ENCODE data around the gene KLK7. TPM values are rescaled to one million over a fixed set of nuclear protein-coding genes. Genes with fewer than 3 reads are reported as not detected.
"Not testable (repeated sequence)": the region's sequence is repeated elsewhere in the genome, so short reads cannot be mapped to it uniquely, and the experiment has no call there.

The KLK7 gene
- total RNA-seq, 1 experiment from 2014 or later: not detected

DNA sequence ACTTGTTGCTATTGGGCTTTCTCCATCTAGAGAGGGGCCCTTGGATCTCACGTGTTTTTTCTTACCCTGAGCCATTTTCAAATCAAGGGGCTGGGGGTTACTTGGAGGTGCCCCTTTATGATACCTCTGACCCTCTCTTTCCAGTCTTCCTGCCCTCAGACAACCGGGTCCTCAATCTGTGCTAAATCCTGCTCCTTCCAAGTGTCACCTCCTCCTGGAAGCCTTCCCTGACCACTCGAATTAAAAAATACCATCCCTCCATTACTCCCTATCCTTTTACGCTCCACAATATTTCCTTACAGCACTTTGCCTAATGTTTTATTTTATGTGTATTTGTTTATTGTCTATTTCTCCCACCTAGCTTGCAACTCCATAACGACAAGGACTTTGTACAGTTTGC, 14.3 kb upstream of the KLK7 start:
- ChIA-PET POLR2A (no interaction called here), CTCF (interaction anchor here (0.6 kb wide), 1 partner anchor 617 kb away, joined by 4 read pairs; no protein-coding TSS in a partner anchor)
- no peak for DNase-seq (ENCODE audit: unreplicated experiment)

GRCh38 chr19:50994129-50994528, 10.4 kb upstream of the KLK7 start:
- POLR2A ChIA-PET: interaction anchor here (1.6 kb wide), 1 partner anchor 23 kb away, joined by 4 read pairs; no protein-coding TSS in a partner anchor
- Mint-ChIP-seq H3K9me3 (ENCODE audit: unreplicated experiment) (peaks cover 19% of the 10 kb centered on the region), H3K36me3 (ENCODE audit: insufficient read depth, unreplicated experiment) (no peaks in the 10 kb centered on the region), H3K4me3 (ENCODE audit: unreplicated experiment) (no peak overlapping the region), H3K27me3 (ENCODE audit: insufficient read depth, unreplicated experiment) (peaks cover 26% of the 10 kb centered on the region), H3K27ac (ENCODE audit: low read depth, unreplicated experiment) (no peak overlapping the region), H3K4me1 (ENCODE audit: insufficient read depth, unreplicated experiment) (no peaks in the 10 kb centered on the region)
- CTCF ChIA-PET: interaction anchor here (2.1 kb wide), 1 partner anchor 28 kb away, joined by 6 read pairs; no protein-coding TSS in a partner anchor
- BruUV-seq (replicated peaks): no TSS peak
- intact Hi-C loops (cut with micrococcal nuclease): no loop called here
- no peak for TF ChIP-seq CTCF (IDR thresholded peaks at IDR 0.05; ENCODE audit: unreplicated experiment)
- no peak for DNase-seq (ENCODE audit: unreplicated experiment)

More for the DNA sequence above, 14.3 kb upstream of the KLK7 start:
- no peak overlapping the region for H3K4me3 Mint-ChIP-seq (ENCODE audit: unreplicated experiment)
- H3K4me1 Mint-ChIP-seq (ENCODE audit: insufficient read depth, unreplicated experiment): no peaks in the 10 kb centered on the region
- no peak overlapping the region for H3K27ac Mint-ChIP-seq (ENCODE audit: low read depth, unreplicated experiment)
- intact Hi-C loops (cut with micrococcal nuclease): no loop called here
- peaks cover 6% of the 10 kb centered on the region for H3K9me3 Mint-ChIP-seq (ENCODE audit: unreplicated experiment)
- H3K27me3 Mint-ChIP-seq (ENCODE audit: insufficient read depth, unreplicated experiment): peaks cover 11% of the 10 kb centered on the region
- H3K36me3 Mint-ChIP-seq (ENCODE audit: insufficient read depth, unreplicated experiment): peaks cover 6% of the 10 kb centered on the region
- no TSS peak for BruUV-seq (replicated peaks)
- TF ChIP-seq CTCF (IDR thresholded peaks at IDR 0.05; ENCODE audit: unreplicated experiment): no peak

DNA sequence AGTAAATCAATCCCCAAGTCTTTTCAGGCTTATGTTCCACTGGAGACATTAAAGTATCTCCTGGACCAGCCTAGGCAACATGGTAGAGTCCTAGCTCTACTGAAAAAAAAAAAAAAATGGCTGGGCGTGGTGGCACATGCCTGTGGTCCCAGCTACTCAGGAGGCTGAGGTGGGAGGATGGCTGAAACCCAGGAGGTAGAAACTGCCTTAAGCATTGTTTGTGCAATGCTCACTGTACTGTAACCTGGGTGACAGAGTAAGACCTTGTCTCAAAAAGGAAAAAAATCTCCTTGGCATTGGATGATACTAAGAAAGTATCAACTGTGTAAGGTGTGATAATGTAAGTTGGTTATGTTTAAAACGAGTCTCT, 8.9 kb upstream of the KLK7 start:
- Mint-ChIP-seq H3K4me3 (ENCODE audit: unreplicated experiment) (no peak overlapping the region), H3K4me1 (ENCODE audit: insufficient read depth, unreplicated experiment) (no peaks in the 10 kb centered on the region), H3K27me3 (ENCODE audit: insufficient read depth, unreplicated experiment) (peaks cover 22% of the 10 kb centered on the region), H3K36me3 (ENCODE audit: insufficient read depth, unreplicated experiment) (no peaks in the 10 kb centered on the region), H3K27ac (ENCODE audit: low read depth, unreplicated experiment) (no peak overlapping the region), H3K9me3 (ENCODE audit: unreplicated experiment) (peaks cover 14% of the 10 kb centered on the region)
- POLR2A ChIA-PET: interaction anchor here (1.6 kb wide), 1 partner anchor 24 kb away, joined by 4 read pairs; no protein-coding TSS in a partner anchor
- TF ChIP-seq CTCF (IDR thresholded peaks at IDR 0.05; ENCODE audit: unreplicated experiment): no peak
- intact Hi-C loops (cut with micrococcal nuclease): no loop called here
- CTCF ChIA-PET: interaction anchor here (1.0 kb wide), 1 partner anchor 70 kb away, joined by 4 read pairs; no protein-coding TSS in a partner anchor
- no TSS peak for BruUV-seq (replicated peaks)
- no peak for DNase-seq (ENCODE audit: unreplicated experiment)

- intact Hi-C loops (cut with micrococcal nuclease); CTCF ChIA-PET: not testable (repeated sequence)
Measured at GRCh38 chr19:50984416-50984815, 699 bp upstream of the KLK7 start.

DNA sequence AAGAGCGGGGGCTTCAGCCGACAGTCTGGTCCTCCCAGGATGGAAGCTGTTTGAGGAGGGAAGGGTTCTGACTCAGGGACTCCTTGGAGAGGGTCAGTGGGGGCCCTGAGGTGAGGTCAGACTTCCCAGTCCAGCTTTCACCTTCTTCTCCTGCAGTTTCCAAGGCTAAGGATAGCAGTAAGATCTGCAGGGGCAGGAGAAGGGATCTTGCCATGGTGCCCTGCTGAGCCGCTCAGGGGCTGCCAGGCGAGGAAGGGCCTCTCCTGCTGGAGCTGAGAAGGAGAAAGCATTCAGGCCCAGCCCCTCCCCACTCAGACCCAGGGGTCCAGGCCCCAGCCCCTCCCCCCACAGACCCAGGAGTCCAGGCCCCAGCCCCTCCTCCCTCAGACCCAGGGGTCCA, 1.5 kb downstream of the KLK7 start:
- no TSS peak for BruUV-seq (replicated peaks)
- peaks cover 6% of the 10 kb centered on the region for H3K4me1 Mint-ChIP-seq (ENCODE audit: insufficient read depth, unreplicated experiment)
- POLR2A ChIA-PET: no interaction called here
- peaks cover 18% of the 10 kb centered on the region for H3K27me3 Mint-ChIP-seq (ENCODE audit: insufficient read depth, unreplicated experiment)
- TF ChIP-seq CTCF (IDR thresholded peaks at IDR 0.05; ENCODE audit: unreplicated experiment): no peak
- H3K9me3 Mint-ChIP-seq (ENCODE audit: unreplicated experiment): no peaks in the 10 kb centered on the region
- no peaks in the 10 kb centered on the region for H3K36me3 Mint-ChIP-seq (ENCODE audit: insufficient read depth, unreplicated experiment)
- CTCF ChIA-PET: interaction anchor here (1.0 kb wide), 1 partner anchor 39 kb away, joined by 3 read pairs; no protein-coding TSS in a partner anchor
- intact Hi-C loops (cut with micrococcal nuclease): no loop called here
- no peak overlapping the region for H3K27ac Mint-ChIP-seq (ENCODE audit: low read depth, unreplicated experiment)
- no peak overlapping the region for H3K4me3 Mint-ChIP-seq (ENCODE audit: unreplicated experiment)
- no peak for DNase-seq (ENCODE audit: unreplicated experiment)

More at GRCh38 chr19:50984416-50984815, 699 bp upstream of the KLK7 start:
- H3K9me3 Mint-ChIP-seq (ENCODE audit: unreplicated experiment); H3K4me3 Mint-ChIP-seq (ENCODE audit: unreplicated experiment); H3K27ac Mint-ChIP-seq (ENCODE audit: low read depth, unreplicated experiment); POLR2A ChIA-PET; DNase-seq (ENCODE audit: unreplicated experiment); H3K4me1 Mint-ChIP-seq (ENCODE audit: insufficient read depth, unreplicated experiment); BruUV-seq (replicated peaks); H3K36me3 Mint-ChIP-seq (ENCODE audit: insufficient read depth, unreplicated experiment): not testable (repeated sequence)
- peaks cover 27% of the 10 kb centered on the region for H3K27me3 Mint-ChIP-seq (ENCODE audit: insufficient read depth, unreplicated experiment)
